Measurements from ENCODE around the gene ZNF470. TPM values are rescaled to one million over a fixed set of nuclear protein-coding genes. Genes with fewer than 3 reads are reported as not detected.

Gene ZNF470
- polyA plus RNA-seq, 1 experiment: 3.8 TPM

DNA sequence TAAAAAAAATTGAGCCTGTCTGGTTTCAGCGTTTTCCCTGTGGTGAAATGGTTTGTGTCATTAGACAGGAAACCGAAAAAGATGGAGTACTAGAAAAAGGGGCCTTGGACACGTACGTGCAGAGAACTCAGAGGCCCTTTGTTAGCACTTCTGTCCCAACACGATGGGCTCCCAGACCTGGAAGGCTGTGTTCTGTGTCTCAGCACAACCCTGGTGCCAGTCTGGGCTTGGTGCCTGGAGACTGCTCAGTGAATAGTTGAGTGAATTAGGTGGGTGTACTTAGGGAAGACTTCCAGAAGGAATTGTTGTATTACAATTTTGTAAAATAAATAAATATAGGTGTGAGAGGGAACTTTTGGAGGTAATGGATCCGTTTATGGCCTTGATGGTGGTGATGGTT, 36.6 kb downstream of the ZNF470 start:
- Histone ChIP-seq H3K27ac (ENCODE audit: low read depth, low read length) (no peak overlapping the region), H3K27me3 (ENCODE audit: control insufficient read depth, insufficient read depth, low read length) (no peaks in the 10 kb centered on the region), H3K4me3 (ENCODE audit: low read depth, low read length) (no peak overlapping the region), H3K9me3 (ENCODE audit: control insufficient read depth, insufficient read depth, low read length) (peaks cover 56% of the 10 kb centered on the region)
- CTCF ChIA-PET: interaction anchor here (0.6 kb wide), 1 partner anchor 92 kb away, joined by 3 read pairs; no protein-coding TSS in a partner anchor
- DNase-seq (ENCODE audit: low read depth, low spot score): no peak
- TF ChIP-seq, protein P1, sequence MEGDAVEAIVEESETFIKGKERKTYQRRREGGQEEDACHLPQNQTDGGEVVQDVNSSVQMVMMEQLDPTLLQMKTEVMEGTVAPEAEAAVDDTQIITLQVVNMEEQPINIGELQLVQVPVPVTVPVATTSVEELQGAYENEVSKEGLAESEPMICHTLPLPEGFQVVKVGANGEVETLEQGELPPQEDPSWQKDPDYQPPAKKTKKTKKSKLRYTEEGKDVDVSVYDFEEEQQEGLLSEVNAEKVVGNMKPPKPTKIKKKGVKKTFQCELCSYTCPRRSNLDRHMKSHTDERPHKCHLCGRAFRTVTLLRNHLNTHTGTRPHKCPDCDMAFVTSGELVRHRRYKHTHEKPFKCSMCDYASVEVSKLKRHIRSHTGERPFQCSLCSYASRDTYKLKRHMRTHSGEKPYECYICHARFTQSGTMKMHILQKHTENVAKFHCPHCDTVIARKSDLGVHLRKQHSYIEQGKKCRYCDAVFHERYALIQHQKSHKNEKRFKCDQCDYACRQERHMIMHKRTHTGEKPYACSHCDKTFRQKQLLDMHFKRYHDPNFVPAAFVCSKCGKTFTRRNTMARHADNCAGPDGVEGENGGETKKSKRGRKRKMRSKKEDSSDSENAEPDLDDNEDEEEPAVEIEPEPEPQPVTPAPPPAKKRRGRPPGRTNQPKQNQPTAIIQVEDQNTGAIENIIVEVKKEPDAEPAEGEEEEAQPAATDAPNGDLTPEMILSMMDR (IDR thresholded peaks at IDR 0.05; ENCODE audit: low read depth, low read length): no peak
- POLR2A ChIA-PET: no interaction called here

DNA sequence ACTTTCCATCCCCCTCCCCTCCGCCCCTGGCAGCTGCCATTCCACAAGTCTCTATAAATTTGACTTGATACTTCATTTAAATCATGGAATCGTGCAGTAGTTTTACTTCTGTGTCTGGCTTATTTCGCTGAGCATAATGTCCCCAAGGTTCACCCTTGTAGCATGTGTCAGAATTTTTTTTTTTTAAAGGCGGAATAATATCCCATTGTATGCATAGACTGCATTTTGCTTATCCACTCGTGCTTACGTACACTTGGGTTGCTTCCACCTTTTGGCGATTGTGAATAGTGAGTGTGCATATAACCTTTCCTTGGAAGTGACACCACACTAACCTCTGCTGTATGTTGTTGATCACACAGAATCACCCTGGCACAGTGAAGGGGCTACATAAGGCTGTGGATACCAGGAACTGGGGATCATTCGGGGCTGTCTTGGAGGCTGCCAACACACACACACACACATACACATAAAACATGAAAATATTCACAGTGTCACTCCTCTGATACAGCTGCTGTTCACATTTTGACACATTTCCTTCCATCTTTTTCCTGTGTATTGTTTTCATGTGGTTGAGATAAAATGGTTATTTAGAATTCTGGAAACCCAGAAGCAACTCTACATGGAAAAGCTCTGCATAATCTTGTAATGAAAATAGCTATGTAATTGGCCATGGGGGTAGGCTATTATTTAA, 41.2 kb downstream of the ZNF470 start:
- CTCF ChIA-PET: no interaction called here
- no peak overlapping the region for H3K4me3 ChIP-seq (ENCODE audit: low read depth, low read length)
- DNase-seq (ENCODE audit: low read depth, low spot score): no peak
- no peaks in the 10 kb centered on the region for H3K27me3 ChIP-seq (ENCODE audit: control insufficient read depth, insufficient read depth, low read length)
- TF ChIP-seq, protein P1 (IDR thresholded peaks at IDR 0.05; ENCODE audit: low read depth, low read length): no peak
- POLR2A ChIA-PET: no interaction called here
- H3K27ac ChIP-seq (ENCODE audit: low read depth, low read length): no peak overlapping the region
- H3K9me3 ChIP-seq (ENCODE audit: control insufficient read depth, insufficient read depth, low read length): peaks cover 55% of the 10 kb centered on the region

DNA sequence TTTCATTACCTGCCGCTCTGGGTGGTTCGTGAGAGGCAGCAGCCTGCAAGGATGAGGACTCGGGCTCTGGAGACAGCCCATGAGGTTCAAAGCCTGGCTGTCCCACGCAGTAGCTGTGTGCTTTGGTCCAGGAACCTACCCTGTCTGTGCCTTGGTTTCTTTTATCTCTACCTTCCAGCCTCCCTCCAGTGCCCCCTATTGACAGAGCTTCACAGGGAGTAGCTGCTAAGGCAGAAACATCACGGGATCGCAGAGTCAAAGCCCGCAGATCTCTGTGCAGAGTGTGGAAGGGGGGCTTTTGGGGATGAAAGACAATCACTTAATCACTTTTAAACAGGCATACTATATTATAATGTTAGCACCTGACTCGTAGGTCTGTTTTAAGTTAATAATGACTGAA, 44.0 kb downstream of the ZNF470 start:
- POLR2A ChIA-PET: no interaction called here
- no peak for DNase-seq (ENCODE audit: low read depth, low spot score)
- no peaks in the 10 kb centered on the region for H3K27me3 ChIP-seq (ENCODE audit: control insufficient read depth, insufficient read depth, low read length)
- TF ChIP-seq, protein P1 (IDR thresholded peaks at IDR 0.05; ENCODE audit: low read depth, low read length): no peak
- CTCF ChIA-PET: no interaction called here
- no peak overlapping the region for H3K27ac ChIP-seq (ENCODE audit: low read depth, low read length)
- H3K9me3 ChIP-seq (ENCODE audit: control insufficient read depth, insufficient read depth, low read length): peaks cover 36% of the 10 kb centered on the region
- no peak overlapping the region for H3K4me3 ChIP-seq (ENCODE audit: low read depth, low read length)

GRCh38 chr19:56612737-56613136, 45.5 kb downstream of the ZNF470 start:
- TF ChIP-seq, protein P1 (IDR thresholded peaks at IDR 0.05; ENCODE audit: low read depth, low read length): no peak
- no peaks in the 10 kb centered on the region for H3K27me3 ChIP-seq (ENCODE audit: control insufficient read depth, insufficient read depth, low read length)
- no peak overlapping the region for H3K27ac ChIP-seq (ENCODE audit: low read depth, low read length)
- H3K9me3 ChIP-seq (ENCODE audit: control insufficient read depth, insufficient read depth, low read length): peaks cover 34% of the 10 kb centered on the region
- POLR2A ChIA-PET: no interaction called here
- no peak for DNase-seq (ENCODE audit: low read depth, low spot score)
- H3K4me3 ChIP-seq (ENCODE audit: low read depth, low read length): no peak overlapping the region
- CTCF ChIA-PET: no interaction called here

DNA sequence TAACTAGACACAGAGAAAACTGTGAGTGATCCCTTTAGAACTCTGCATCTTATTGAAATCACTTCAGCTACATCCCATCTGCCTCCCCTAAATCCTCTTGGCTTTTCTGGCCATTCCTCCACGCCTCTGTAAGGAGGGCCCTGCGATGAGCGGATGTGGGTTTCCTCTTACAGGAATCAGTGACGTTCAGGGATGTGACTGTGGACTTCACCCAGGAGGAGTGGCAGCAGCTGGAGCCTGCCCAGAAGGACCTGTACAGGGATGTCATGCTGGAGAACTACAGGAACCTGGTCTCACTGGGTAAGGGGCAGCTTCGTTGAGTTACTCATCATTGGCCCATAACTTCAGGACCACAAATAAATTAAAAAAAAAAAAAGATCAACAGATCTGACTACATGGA, 46.4 kb downstream of the ZNF470 start:
- peaks cover 35% of the 10 kb centered on the region for H3K9me3 ChIP-seq (ENCODE audit: control insufficient read depth, insufficient read depth, low read length)
- DNase-seq (ENCODE audit: low read depth, low spot score): no peak
- TF ChIP-seq, protein P1 (IDR thresholded peaks at IDR 0.05; ENCODE audit: low read depth, low read length): no peak
- H3K4me3 ChIP-seq (ENCODE audit: low read depth, low read length): no peak overlapping the region
- no peaks in the 10 kb centered on the region for H3K27me3 ChIP-seq (ENCODE audit: control insufficient read depth, insufficient read depth, low read length)
- ChIA-PET POLR2A (interaction anchor here (0.6 kb wide), 1 partner anchor 14 kb away, joined by 3 read pairs; no protein-coding TSS in a partner anchor), CTCF (interaction anchor here (0.5 kb wide), 1 partner anchor 883 kb away, joined by 3 read pairs; no protein-coding TSS in a partner anchor)
- H3K27ac ChIP-seq (ENCODE audit: low read depth, low read length): no peak overlapping the region

Data from AG04450 (cell line).